HepG2 (cell line): Measurements from ENCODE around the gene CCDC57. TPM values are rescaled to one million over a fixed set of nuclear protein-coding genes. Genes with fewer than 3 reads are reported as not detected.
A peak's percentile ranks its signal among the peaks of the same experiment; 100 is the strongest.

Experiments
- CEBPZ ChIP-seq: IDR thresholded peaks from 2 replicates; pipeline ENCODE4 v1.6.1; 2012; ENCODE audit warnings: low read length, improper control_type of control experiment
- CREBL2 ChIP-seq: sonication (generic); formaldehyde crosslinking; IDR thresholded peaks from 2 replicates; pipeline ENCODE4 v1.8.1; 2023; ENCODE audit warnings: missing genetic modification reagents, mild to moderate bottlenecking, borderline replicate concordance
- ELF3 ChIP-seq: IDR thresholded peaks from 2 replicates; pipeline ENCODE4 v1.6.1; 2016; ENCODE audit warnings: missing genetic modification reagents, missing compliant biosample characterization
- HMG20A ChIP-seq: IDR thresholded peaks from 2 replicates; pipeline ENCODE4 v1.6.1; 2016; ENCODE audit warnings: borderline replicate concordance
- PHF5A ChIP-seq: IDR thresholded peaks from one replicate; pipeline ENCODE4 v1.6.1; 2018; ENCODE audit warnings: low read depth, missing genetic modification reagents; ENCODE audit not compliant: unreplicated experiment
- POLR2AphosphoS2 ChIP-seq: IDR thresholded peaks from 2 replicates; pipeline ENCODE4 v1.6.1; 2011; ENCODE audit warnings: low read depth, low read length, improper control_type of control experiment
- STAT6 ChIP-seq: sonication (generic); formaldehyde crosslinking; IDR thresholded peaks from 2 replicates; pipeline ENCODE4 v1.4.0; 2020; ENCODE audit warnings: missing genetic modification reagents, mild to moderate bottlenecking, borderline replicate concordance
- ZFP36 ChIP-seq: fragments of 150-350 bp; IDR thresholded peaks from 2 replicates; pipeline ENCODE4 v1.6.1; 2018; ENCODE audit warnings: borderline replicate concordance, low read length, low read depth; ENCODE audit not compliant: partially characterized antibody
- ZFYVE20 ChIP-seq: sonication (generic); formaldehyde crosslinking; IDR thresholded peaks from 2 replicates; pipeline ENCODE4 v1.8.0; 2023; ENCODE audit warnings: low read depth, mild to moderate bottlenecking, moderate library complexity, missing genetic modification reagents, borderline replicate concordance
- ZNF142 ChIP-seq: sonication (generic); formaldehyde crosslinking; IDR thresholded peaks from 2 replicates; pipeline ENCODE4 v1.4.0; 2020; ENCODE audit warnings: missing genetic modification reagents
- ZNF232 ChIP-seq: sonication (generic); formaldehyde crosslinking; IDR thresholded peaks from 2 replicates; pipeline ENCODE4 v1.4.0; 2020; ENCODE audit warnings: missing genetic modification reagents, borderline replicate concordance
- ZNF260 ChIP-seq: sonication (generic); formaldehyde crosslinking; IDR thresholded peaks from 2 replicates; pipeline ENCODE4 v1.4.0; 2020; ENCODE audit warnings: missing genetic modification reagents, low read depth, mild to moderate bottlenecking, borderline replicate concordance
- ZNF670 ChIP-seq: sonication (generic); formaldehyde crosslinking; IDR thresholded peaks from 2 replicates; pipeline ENCODE4 v1.8.0; 2022; ENCODE audit warnings: mild to moderate bottlenecking, missing genetic modification reagents, borderline replicate concordance
- ZNF780A ChIP-seq: sonication (generic); formaldehyde crosslinking; IDR thresholded peaks from 2 replicates; pipeline ENCODE4 v1.8.0; 2022; ENCODE audit warnings: mild to moderate bottlenecking, missing genetic modification reagents, moderate library complexity
- ZSCAN21 ChIP-seq: sonication (generic); formaldehyde crosslinking; IDR thresholded peaks from 2 replicates; pipeline ENCODE4 v1.8.0; 2022; ENCODE audit warnings: mild to moderate bottlenecking, missing genetic modification reagents, moderate library complexity, borderline replicate concordance
- polyA plus RNA-seq, 8 experiments: library from polyadenylated mRNA; depleted of rRNA in 3 of 8; stranded (reverse) in 7 of 8; unstranded in 1 of 8; fragments of >200 nt; fragmentation: Illumina TruSeq in 4 of 8; extraction: Trizol in 4 of 8; gene quantifications; 2 replicates each; pipeline versions ENCODE4 v1.2.1 to v1.2.3, GENCODE V29; 2011 to 2016; ENCODE audit warnings: low read depth in 4 of 8, missing spikeins in 1 of 8, mixed read lengths in 1 of 8; ENCODE audit not compliant: insufficient read depth in 1 of 8
- total RNA-seq, 5 experiments: library from RNA; depleted of rRNA; stranded (reverse); fragments of >200 nt; fragmentation: Illumina TruSeq; extraction: Trizol; gene quantifications; 2 replicates each; pipeline ENCODE4 v1.2.3, GENCODE V29; 2016; ENCODE audit warnings: low read depth in 1 of 5

CCDC57 gene
- total and polyA plus RNA-seq, 2 of the 13 experiments (the other 11 are each of a cell fraction or from before 2014, with no cell fraction given) = 59.3 to 59.9 TPM

- TF ChIP-seq ZNF142 = no peak
- TF ChIP-seq ZFYVE20 (CRISPR knock-in tag) = 0 out of 2 replicates have a peak, but pooled peaks have one; percentile 36
- TF ChIP-seq CEBPZ = no peak
- no peak for TF ChIP-seq ZNF670 (CRISPR knock-in tag)
- no peak for TF ChIP-seq ELF3
- no peak for TF ChIP-seq PHF5A
- TF ChIP-seq POLR2AphosphoS2 = peak; percentile 83
- no peak for TF ChIP-seq CREBL2
- TF ChIP-seq HMG20A (CRISPR knock-in tag) = no peak
- no peak for TF ChIP-seq ZNF232
- TF ChIP-seq ZNF780A = no peak
- TF ChIP-seq ZSCAN21 (CRISPR knock-in tag) = 0 out of 2 replicates have a peak, but pooled peaks have one; percentile 6
- no peak for TF ChIP-seq STAT6 (CRISPR knock-in tag)
- TF ChIP-seq ZNF260 = no peak
- TF ChIP-seq ZFP36 = no peak
These were observed 123.6 kb downstream of the CCDC57 start (continued) for GRCh38 chr17:82088838-82089722.
